ENCODE results near the gene VPS4B. TPM values are rescaled to one million over a fixed set of nuclear protein-coding genes. Genes with fewer than 3 reads are reported as not detected.

Gene VPS4B
- total and polyA plus RNA-seq, 3 donors from 2014 or later, result 25.6 to 36.0 (median 30.9) TPM

- DNase-seq, result no peak
- WGBS, 2 donors, result 60 to 78% methylated on average over 1 to 3 of the region's 3 CpGs
- intact Hi-C loops (cut with DNase I; ENCODE audit: low total_unique reads), result no loop called here
- TF ChIP-seq CTCF (IDR thresholded peaks at IDR 0.05) (no peak), POLR2A (IDR thresholded peaks at IDR 0.05) (no peak)
- H3K4me1 ChIP-seq, result no peaks in the 10 kb centered on the region
- H3K27me3 ChIP-seq, result no peaks in the 10 kb centered on the region
- H3K36me3 ChIP-seq (ENCODE audit: low read depth, missing control alignments), result no peaks in the 10 kb centered on the region
- H3K9me3 ChIP-seq, result no peaks in the 10 kb centered on the region
- no peak overlapping the region for H3K4me3 ChIP-seq
- H3K27ac ChIP-seq, result no peak overlapping the region
Measured at GRCh38 chr18:63382843-63383242, 39.4 kb downstream of the VPS4B start.

GRCh38 chr18:63379639-63379962 lies 42.7 kb downstream of the VPS4B start:
- DNase-seq, result no peak
- whole genome bisulfite sequencing, 2 donors, result 54 to 63% methylated on average over 2 of the region's 2 CpGs
- Histone ChIP-seq H3K9me3 (no peaks in the 10 kb centered on the region), H3K4me1 (no peaks in the 10 kb centered on the region), H3K36me3 (ENCODE audit: low read depth, missing control alignments) (no peaks in the 10 kb centered on the region), H3K27ac (no peak overlapping the region), H3K4me3 (no peak overlapping the region), H3K27me3 (no peaks in the 10 kb centered on the region)
- intact Hi-C loops (cut with DNase I; ENCODE audit: low total_unique reads), result no loop called here
- no peak for TF ChIP-seq CTCF (IDR thresholded peaks at IDR 0.05)

- TF ChIP-seq POLR2A (IDR thresholded peaks at IDR 0.05) (no peak), CTCF (IDR thresholded peaks at IDR 0.05) (no peak)
- H3K4me1 ChIP-seq, result no peaks in the 10 kb centered on the region
- DNase-seq, result no peak
- WGBS, 2 donors, result 52 to 67% methylated on average over 4 of the region's 4 CpGs
- no peaks in the 10 kb centered on the region for H3K9me3 ChIP-seq
- H3K4me3 ChIP-seq, result no peak overlapping the region
- no peak overlapping the region for H3K27ac ChIP-seq
- intact Hi-C loops (cut with DNase I; ENCODE audit: low total_unique reads), result no loop called here
- H3K27me3 ChIP-seq, result no peaks in the 10 kb centered on the region
- no peaks in the 10 kb centered on the region for H3K36me3 ChIP-seq (ENCODE audit: low read depth, missing control alignments)
Measured at GRCh38 chr18:63378919-63379638, 43.2 kb downstream of the VPS4B start.

- Histone ChIP-seq H3K36me3 (ENCODE audit: low read depth, missing control alignments) (no peaks in the 10 kb centered on the region), H3K27me3 (no peaks in the 10 kb centered on the region), H3K4me3 (no peak overlapping the region), H3K27ac (no peak overlapping the region), H3K4me1 (no peaks in the 10 kb centered on the region), H3K9me3 (no peaks in the 10 kb centered on the region)
- TF ChIP-seq CTCF (IDR thresholded peaks at IDR 0.05) (no peak), POLR2A (IDR thresholded peaks at IDR 0.05) (no peak)
- DNase-seq, result no peak
- 74 to 79% methylated on average over 2 of the region's 2 CpGs for WGBS, 2 donors
- intact Hi-C loops (cut with DNase I; ENCODE audit: low total_unique reads), result no loop called here
Measured at GRCh38 chr18:63377275-63377980, 44.8 kb downstream of the VPS4B start.

- Histone ChIP-seq H3K9me3 (no peaks in the 10 kb centered on the region), H3K27me3 (no peaks in the 10 kb centered on the region), H3K4me3 (no peak overlapping the region), H3K4me1 (no peaks in the 10 kb centered on the region), H3K27ac (no peak overlapping the region), H3K36me3 (ENCODE audit: low read depth, missing control alignments) (no peaks in the 10 kb centered on the region)
- intact Hi-C loops (cut with DNase I; ENCODE audit: low total_unique reads), result no loop called here
- TF ChIP-seq POLR2A (IDR thresholded peaks at IDR 0.05) (no peak), CTCF (IDR thresholded peaks at IDR 0.05) (no peak)
- 81 to 83% methylated on average over 2 of the region's 2 CpGs for WGBS, 2 donors
- no peak for DNase-seq
Measured at GRCh38 chr18:63376538-63376937, 45.7 kb downstream of the VPS4B start.

All from testis (tissue), 3 donors.